NCI-H1436 (cell line): ENCODE measurements around the gene DYNC1LI2.
"Not testable (repeated sequence)": the region's sequence is repeated elsewhere in the genome, so short reads cannot be mapped to it uniquely, and the experiment has no call there.

ENCODE experiments used
- DNase-seq: peaks from one replicate; lab custom pipeline; 2025; lab: John Stamatoyannopoulos, UW

The DYNC1LI2 gene

GRCh38 chr16:66696669-66697630, 54.5 kb downstream of the DYNC1LI2 start, which contains the start of gene CMTM4:
CMTM4 (minus strand) TSS chr16:66696743; CDS start chr16:66696525, 218 bp downstream.
- DNase-seq = peak; percentile 81

- DNase-seq = no peak
These were observed 55.3 kb downstream of the DYNC1LI2 start for GRCh38 chr16:66695935-66696668.

- no peak for DNase-seq
These were observed 55.9 kb downstream of the DYNC1LI2 start for GRCh38 chr16:66695471-66695934.

- DNase-seq = no peak
These were observed 58.3 kb downstream of the DYNC1LI2 start for GRCh38 chr16:66693149-66693548.

- DNase-seq = no peak
These were observed 59.1 kb downstream of the DYNC1LI2 start for GRCh38 chr16:66692341-66692740.

GRCh38 chr16:66691234-66691633, 60.2 kb downstream of the DYNC1LI2 start:
- no peak for DNase-seq

GRCh38 chr16:66690106-66690847, 61.1 kb downstream of the DYNC1LI2 start:
- DNase-seq = no peak

- DNase-seq = no peak
These were observed 62.1 kb downstream of the DYNC1LI2 start for GRCh38 chr16:66689282-66689681.

GRCh38 chr16:66687906-66688625, 63.3 kb downstream of the DYNC1LI2 start:
- no peak for DNase-seq

GRCh38 chr16:66685501-66686115, 65.8 kb downstream of the DYNC1LI2 start:
- DNase-seq = not testable (repeated sequence)

GRCh38 chr16:66682271-66682670, 69.1 kb downstream of the DYNC1LI2 start:
- no peak for DNase-seq

GRCh38 chr16:66681676-66682075, 69.7 kb downstream of the DYNC1LI2 start:
- no peak for DNase-seq

- DNase-seq = no peak
These were observed 73.1 kb downstream of the DYNC1LI2 start for GRCh38 chr16:66678337-66678736.

GRCh38 chr16:66677836-66678235, 73.6 kb downstream of the DYNC1LI2 start:
- no peak for DNase-seq

GRCh38 chr16:66677179-66677578, 74.2 kb downstream of the DYNC1LI2 start:
- no peak for DNase-seq

GRCh38 chr16:66676599-66676998, 74.8 kb downstream of the DYNC1LI2 start:
- DNase-seq = no peak

GRCh38 chr16:66673691-66674090, 77.7 kb downstream of the DYNC1LI2 start:
- DNase-seq = no peak
